ENCODE results near the gene NXN. TPM values are rescaled to one million over a fixed set of nuclear protein-coding genes. Genes with fewer than 3 reads are reported as not detected.
A peak's percentile ranks its signal among the peaks of the same experiment; 100 is the strongest.

NXN gene
- total and polyA plus RNA-seq, 7 donors = 33.4 to 92.5 (median 73.8) TPM

DNA sequence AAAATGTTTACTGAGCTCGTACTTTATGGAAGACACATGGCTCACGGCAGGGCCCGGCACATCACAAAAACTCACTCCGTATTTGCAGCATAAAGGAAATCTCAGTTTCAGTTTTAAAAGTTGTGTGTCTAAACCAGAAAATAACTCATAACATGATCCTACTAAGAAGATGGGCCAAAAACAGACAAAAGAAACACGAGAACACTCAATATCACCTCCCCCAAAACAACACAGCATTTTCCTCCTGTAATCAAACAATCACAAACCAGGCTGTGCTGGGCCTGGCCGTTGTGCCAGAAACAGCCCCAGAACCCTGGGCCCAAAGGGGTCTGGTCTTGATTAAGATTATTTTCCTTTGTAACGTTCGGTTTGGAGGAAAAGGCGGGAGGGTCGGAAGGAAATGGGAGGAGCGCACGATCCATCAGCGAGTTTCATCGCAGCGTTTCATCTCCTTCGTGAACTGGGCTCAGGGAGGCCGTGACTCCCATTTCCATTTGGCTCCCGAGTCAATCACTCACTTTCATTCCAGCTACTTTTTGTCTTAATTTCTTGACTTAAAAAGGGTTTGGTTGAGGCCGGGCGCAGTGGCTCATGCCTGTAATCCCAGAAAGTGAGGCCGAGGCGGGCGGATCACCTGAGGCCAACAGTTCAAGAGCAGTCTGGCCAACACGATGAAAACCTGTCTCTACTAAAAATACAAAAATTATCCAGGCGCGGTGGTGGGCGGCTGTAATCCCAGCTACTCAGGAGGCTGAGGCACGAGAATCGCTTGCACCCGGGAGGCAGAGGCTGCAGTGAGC is 61.4 kb downstream of the NXN start:
- Histone ChIP-seq H3K27me3 (ENCODE audit: insufficient read depth in 3 of 3, low read length in 2 of 3) (no peaks in the 10 kb centered on the region), H3K4me3 (no peak overlapping the region), H3K27ac (peak overlapping the region; percentile 55), H3K36me3 (ENCODE audit: insufficient read depth in 1 of 2, low read depth in 1 of 2) (no peaks in the 10 kb centered on the region), H3K9me3 (no peaks in the 10 kb centered on the region), H3K4me1 (peaks cover 10% of the 10 kb centered on the region)
- ATAC-seq (no peak), DNase-seq (no peak)
- intact Hi-C loops (cut with DNase I) = no loop called here
- WGBS, 3 donors = 69 to 79% (median 75%) methylated on average over 30 of the region's 30 CpGs
- TF ChIP-seq, protein P1, sequence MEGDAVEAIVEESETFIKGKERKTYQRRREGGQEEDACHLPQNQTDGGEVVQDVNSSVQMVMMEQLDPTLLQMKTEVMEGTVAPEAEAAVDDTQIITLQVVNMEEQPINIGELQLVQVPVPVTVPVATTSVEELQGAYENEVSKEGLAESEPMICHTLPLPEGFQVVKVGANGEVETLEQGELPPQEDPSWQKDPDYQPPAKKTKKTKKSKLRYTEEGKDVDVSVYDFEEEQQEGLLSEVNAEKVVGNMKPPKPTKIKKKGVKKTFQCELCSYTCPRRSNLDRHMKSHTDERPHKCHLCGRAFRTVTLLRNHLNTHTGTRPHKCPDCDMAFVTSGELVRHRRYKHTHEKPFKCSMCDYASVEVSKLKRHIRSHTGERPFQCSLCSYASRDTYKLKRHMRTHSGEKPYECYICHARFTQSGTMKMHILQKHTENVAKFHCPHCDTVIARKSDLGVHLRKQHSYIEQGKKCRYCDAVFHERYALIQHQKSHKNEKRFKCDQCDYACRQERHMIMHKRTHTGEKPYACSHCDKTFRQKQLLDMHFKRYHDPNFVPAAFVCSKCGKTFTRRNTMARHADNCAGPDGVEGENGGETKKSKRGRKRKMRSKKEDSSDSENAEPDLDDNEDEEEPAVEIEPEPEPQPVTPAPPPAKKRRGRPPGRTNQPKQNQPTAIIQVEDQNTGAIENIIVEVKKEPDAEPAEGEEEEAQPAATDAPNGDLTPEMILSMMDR (IDR thresholded peaks at IDR 0.05) = no peak

DNA sequence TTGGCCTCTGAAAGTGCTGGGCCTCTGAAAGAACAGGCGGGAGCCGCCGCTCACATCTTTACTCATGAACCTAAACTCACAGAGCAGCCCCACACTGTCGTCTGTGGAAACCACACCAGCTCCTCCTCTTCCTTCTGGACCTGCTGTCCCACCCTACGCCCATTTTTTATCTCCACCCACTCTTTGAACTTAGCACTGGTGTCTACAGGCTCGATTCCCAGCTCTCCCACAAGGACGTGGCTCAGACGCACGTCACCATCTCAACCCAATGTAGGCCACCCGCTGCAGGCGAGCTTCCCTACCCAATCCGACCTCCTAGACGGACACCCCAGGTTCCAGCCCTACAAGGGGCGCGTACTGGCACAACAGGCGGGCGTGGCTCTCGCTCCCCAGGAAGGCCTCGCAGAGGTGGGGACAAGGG is 62.2 kb downstream of the NXN start:
- Histone ChIP-seq H3K27me3 (ENCODE audit: insufficient read depth in 3 of 3, low read length in 2 of 3) (no peaks in the 10 kb centered on the region), H3K9me3 (no peaks in the 10 kb centered on the region), H3K27ac (peak overlapping the region; percentile 55), H3K4me3 (no peak overlapping the region), H3K36me3 (ENCODE audit: insufficient read depth in 1 of 2, low read depth in 1 of 2) (no peaks in the 10 kb centered on the region), H3K4me1 (peaks cover 10% of the 10 kb centered on the region)
- TF ChIP-seq, protein P1 (IDR thresholded peaks at IDR 0.05) = no peak
- ATAC-seq (peak in 2 of 4 donors; percentile 13 to 21), DNase-seq (no peak)
- WGBS, 3 donors = 83 to 86% (median 85%) methylated on average over 19 of the region's 19 CpGs
- intact Hi-C loops (cut with DNase I) = no loop called here

DNA sequence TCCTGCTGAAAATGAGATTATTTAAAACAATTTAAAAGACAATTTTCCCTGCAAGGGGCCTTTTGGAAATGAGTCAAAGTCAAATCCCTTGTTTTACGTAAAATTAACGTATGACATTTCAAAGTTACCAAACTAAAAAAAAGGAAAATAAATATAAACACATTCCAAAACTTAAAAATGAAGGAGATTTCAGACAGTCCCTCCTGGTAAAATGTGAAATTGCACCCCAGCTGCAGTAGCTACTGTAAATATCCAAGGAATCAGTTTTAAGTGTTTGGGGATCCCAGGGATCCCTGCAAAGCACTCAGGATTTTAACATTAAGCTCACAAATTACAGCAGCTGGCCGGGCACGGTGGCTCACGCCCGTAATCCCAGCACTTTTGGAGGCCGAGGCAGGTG is 63.3 kb downstream of the NXN start:
- Histone ChIP-seq H3K9me3 (no peaks in the 10 kb centered on the region), H3K27ac (peak overlapping the region; percentile 38), H3K36me3 (ENCODE audit: insufficient read depth in 1 of 2, low read depth in 1 of 2) (no peaks in the 10 kb centered on the region), H3K4me1 (peaks cover 11% of the 10 kb centered on the region), H3K4me3 (no peak overlapping the region), H3K27me3 (ENCODE audit: insufficient read depth in 3 of 3, low read length in 2 of 3) (no peaks in the 10 kb centered on the region)
- TF ChIP-seq, protein P1 (IDR thresholded peaks at IDR 0.05) = no peak
- ATAC-seq (no peak), DNase-seq (no peak)
- intact Hi-C loops (cut with DNase I) = no loop called here
- 76 to 80% (median 78%) methylated on average over 7 of the region's 7 CpGs for WGBS, 3 donors

DNA sequence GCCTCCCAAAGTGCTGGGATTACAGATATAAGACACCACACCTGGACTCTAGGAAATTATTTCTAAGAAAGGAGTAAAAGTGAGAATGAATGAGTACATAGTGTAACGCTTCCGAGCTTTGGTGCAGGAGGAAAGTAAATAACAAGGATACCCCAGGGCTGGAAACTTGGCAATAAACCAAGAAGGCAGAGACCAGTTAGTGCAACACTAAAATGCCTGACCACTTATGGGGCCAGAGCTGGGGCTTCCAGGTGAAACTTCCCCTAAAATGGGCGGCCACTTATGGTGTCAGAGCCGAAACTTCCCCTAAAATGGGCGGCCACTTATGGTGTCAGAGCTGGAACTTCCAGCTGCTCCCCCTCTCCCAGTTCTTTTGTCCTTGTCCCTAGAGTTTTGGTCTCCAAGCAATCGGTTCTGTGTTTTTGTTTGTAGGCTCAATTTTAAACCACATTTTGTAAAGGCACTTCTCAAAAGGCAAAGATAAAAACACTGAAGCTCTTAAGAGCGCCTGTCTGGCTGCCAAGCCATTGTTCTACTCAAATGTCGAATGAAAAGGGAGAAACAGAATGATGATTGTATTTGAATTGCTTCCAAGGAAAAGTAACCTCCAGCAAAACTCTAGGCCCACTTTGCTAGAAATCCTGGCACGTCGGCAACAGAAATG is 63.9 kb downstream of the NXN start:
- H3K9me3 ChIP-seq = no peaks in the 10 kb centered on the region
- no peak overlapping the region for H3K4me3 ChIP-seq
- DNase-seq (peak; percentile 31 to 69), ATAC-seq (peak in 2 of 4 donors; percentile 20 to 55)
- H3K27me3 ChIP-seq (ENCODE audit: insufficient read depth in 3 of 3, low read length in 2 of 3) = no peaks in the 10 kb centered on the region
- TF ChIP-seq, protein P1 (IDR thresholded peaks at IDR 0.05) = no peak
- peak overlapping the region; percentile 38 for H3K27ac ChIP-seq
- H3K36me3 ChIP-seq (ENCODE audit: insufficient read depth in 1 of 2, low read depth in 1 of 2) = no peaks in the 10 kb centered on the region
- H3K4me1 ChIP-seq = peaks cover 17% of the 10 kb centered on the region
- intact Hi-C loops (cut with DNase I) = no loop called here
- WGBS, 3 donors = 37 to 46% (median 40%) methylated on average over 10 of the region's 10 CpGs

Measured in psoas muscle (tissue), 8 donors.